ENCODE measurements around the gene C1orf159.
"Not testable (repeated sequence)": the region's sequence is repeated elsewhere in the genome, so short reads cannot be mapped to it uniquely, and the experiment has no call there.

The C1orf159 gene

GRCh38 chr1:1082239-1082775, 33.6 kb downstream of the C1orf159 start:
- DNase-seq (ENCODE audit: low read depth in 1 of 2, low spot score in 1 of 2), result no peak

GRCh38 chr1:1081311-1082238, 34.3 kb downstream of the C1orf159 start:
- DNase-seq (ENCODE audit: low read depth in 1 of 2, low spot score in 1 of 2), result no peak

DNA sequence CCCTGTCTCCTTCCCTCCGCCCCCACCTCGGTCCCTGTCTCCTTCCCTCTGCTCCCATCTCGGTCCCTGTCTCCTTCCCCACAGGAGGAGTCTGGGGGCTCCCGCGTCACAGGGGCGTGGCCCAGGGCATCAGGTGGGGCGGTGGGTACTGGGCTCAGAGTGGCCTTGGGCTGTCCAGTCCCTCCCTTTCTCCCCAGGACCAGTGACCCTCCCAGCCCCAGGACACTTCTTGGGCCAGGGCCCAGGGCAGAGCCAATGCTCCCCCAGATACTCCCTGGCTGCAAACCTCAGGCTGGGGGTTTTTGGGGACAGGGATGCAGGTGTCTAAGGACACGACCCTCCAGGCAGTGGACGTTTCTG, 35.0 kb downstream of the C1orf159 start:
- DNase-seq (ENCODE audit: low read depth in 1 of 2, low spot score in 1 of 2), result no peak

DNA sequence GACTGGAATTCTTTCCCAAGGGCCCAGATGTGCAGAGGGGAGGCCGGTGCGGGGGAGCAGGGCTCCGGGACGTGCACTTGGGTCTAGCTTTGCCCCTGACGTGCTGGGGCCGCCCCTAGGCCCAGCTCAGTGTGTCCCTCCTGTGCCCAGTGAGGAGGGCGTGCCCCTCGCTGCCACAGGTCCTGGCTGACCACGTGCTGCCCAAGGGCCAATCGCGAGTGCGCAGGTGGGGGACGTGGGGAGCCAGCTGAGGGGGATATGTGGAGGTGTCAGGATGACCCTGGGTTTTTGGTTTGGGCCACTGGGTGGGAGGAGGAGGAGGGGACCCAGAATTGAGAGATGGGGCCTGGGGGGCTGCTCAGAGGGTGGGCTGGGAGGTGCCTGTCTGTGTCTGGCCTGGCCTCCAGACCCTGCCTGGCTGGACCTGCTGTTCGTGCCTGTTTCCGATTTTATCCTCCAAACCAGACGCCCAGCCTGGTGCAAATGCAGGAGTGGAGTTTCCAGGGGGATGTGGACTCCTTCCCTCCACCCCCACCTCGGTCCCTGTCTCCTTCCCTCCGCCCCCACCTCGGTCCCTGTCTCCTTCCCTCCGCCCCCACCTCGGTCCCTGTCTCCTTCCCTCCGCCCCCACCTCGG, 35.6 kb downstream of the C1orf159 start:
- DNase-seq (ENCODE audit: low read depth in 1 of 2, low spot score in 1 of 2), result no peak

DNA sequence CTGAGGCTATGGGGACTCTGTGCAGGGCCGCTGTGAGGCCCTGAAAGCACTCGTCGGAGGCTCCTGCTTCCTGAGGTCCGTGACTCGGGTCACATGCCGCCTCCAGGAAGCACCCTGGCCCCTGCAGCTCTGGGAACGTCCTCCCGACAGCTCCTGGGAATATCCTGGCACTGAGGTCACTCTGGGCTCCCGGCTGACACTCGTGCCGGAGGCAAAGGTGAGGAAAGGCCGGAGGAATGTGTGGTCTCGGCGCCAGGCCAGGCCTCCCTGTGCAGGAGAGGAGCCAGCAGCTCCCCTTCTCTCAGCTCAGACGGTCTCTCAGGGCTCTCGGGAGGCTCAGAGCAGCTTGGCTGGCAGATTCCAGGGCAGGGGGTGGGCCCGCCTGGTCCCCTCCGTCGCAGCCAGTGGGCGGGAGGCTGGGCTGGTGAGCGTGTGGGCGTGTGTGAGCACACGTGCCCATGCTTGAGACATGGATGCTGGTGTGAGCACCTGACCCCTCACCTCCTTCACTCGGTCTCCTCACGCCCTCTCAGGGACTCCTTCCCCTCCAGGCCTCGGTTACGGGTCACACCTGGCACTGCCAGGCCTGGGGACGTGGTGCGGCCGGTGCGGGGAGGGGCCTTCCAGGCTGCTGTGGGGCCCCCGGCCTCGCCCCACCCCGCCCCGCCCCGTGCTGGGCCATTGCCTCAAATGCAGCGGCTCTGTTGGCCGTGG, 36.3 kb downstream of the C1orf159 start:
- no peak for DNase-seq (ENCODE audit: low read depth in 1 of 2, low spot score in 1 of 2)

- not testable (repeated sequence) for DNase-seq (ENCODE audit: low read depth in 1 of 2, low spot score in 1 of 2)
These were observed 38.5 kb downstream of the C1orf159 start for GRCh38 chr1:1077396-1077795.

DNA sequence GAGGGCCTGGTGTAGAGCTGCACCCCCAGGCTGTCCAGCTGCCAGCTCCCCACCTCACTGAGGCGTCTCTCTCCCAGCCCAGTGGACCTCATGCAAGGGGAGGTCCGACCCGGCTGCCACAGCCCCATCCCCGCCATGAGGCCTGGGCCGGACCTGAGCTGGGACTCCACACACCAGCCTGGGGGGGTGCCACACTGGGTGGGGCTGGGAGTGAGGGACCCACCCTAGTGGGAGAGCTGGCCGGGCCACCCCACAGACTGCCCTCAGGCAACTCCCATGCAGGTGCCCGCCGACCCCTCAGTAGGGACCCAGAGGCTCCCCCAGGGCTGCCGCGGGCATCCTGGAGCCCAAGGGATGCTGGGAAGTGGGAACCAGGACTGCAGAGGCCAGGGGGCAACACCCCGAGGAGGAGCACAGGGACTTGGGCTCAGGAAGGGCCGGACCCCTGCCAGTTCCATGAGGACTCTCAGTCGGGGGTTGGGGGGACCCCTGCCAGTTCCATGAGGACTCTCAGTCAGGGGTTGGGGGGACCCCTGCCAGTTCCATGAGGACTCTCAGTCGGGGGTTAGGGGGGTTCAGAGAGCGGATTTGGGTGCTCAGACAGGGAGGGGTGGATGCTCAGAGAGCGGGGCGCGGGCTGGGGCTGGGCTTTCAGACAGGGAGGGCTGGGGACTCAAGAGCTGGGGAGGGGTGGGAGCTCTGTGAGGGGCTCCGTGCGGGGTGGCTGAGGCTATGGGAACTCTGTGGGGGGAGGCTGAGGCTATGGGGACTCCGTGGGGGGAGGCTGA, 40.5 kb downstream of the C1orf159 start:
- no peak for DNase-seq (ENCODE audit: low read depth in 1 of 2, low spot score in 1 of 2)

- DNase-seq (ENCODE audit: low read depth in 1 of 2, low spot score in 1 of 2), result no peak
These were observed 41.2 kb downstream of the C1orf159 start for GRCh38 chr1:1074631-1075147.

DNA sequence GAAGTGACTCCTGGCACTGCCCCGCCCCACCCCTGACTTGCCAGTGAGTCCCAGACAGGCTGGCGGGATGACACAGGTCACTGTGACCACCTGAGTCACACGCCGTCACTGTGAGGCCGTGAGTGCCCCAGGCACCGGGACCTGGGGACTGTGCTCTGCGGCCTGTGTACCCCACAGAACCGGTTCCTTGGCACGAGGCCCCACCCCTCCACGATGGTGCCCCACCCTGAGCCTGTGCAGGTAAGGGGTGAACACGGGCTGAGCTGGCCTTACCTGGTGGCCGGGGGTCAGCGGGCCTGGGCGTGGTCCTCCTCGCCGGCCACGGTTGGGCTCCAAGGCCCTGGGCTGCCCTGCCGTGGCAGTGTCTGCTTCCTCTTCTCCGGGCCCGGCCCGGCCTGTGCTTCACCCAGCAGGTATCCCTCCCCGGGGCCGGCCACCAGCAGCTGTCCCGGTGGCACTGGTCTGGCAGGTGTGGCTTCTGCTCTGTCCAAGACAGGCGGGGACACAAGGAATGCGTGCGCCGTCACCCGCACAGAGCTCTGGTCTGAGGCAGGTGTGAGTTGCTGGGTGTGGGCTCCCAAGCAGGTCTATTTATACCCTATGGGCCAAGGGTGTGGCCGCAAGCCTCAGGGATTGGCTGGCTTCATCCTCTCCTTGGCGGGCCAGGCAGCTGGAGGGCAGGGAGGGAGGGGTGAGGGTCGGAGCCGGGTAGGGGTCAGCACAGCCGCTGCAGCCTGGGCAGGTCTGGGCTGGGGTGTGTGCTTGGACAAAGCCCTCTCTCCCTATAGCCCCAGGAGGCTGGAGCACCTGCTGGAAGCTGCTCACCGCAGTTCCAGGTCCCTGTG, 41.9 kb downstream of the C1orf159 start, which contains the start of gene RNF223:
Gene RNF223, minus strand, starts transcription at position 564 of the 845 bp plus-strand sequence. CDS start 1,740 bp downstream, outside the sequence.
- no peak for DNase-seq (ENCODE audit: low read depth in 1 of 2, low spot score in 1 of 2)

DNA sequence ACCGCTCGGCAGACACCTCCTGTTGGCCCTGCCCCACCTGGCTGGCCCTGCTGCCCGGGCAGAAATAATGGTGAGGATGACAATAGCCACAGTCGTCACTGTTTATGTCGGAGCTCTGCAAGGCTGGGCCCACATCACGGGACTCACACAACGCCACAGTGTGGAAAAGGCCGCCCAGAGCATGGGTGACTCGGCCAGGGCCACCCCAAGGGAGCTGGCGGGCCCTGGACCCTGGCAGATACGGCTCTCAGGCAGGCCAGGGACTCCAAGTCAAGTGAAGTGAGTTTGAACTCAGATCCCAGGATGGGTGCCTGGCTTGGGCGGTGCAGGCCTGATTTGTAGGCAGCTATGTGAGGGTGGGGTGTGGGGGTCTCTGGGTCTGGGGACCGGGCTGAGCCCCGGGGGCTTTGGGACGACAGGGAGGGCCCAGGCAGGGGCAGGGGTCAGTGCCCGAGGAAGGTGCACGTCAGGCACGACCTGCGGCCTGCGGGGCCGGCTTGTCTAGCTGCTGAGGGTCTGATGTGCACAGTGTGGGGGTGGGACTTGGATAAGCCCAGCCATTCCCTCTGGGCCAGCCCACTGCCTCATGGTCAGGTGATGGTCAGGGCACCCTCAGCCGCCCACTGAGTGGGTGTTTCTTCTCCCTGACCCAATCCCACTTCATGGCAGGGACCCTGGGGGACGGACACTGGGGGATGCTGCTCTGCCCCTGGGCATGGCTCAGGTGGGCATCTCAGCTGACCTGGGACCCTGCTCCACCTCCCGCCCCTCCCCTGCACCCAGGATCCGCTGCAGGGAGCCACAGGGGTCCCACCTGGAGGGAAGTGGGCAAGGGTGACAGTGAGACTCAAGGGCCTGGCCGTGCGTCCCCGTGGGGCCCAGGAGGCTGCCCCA, 42.8 kb downstream of the C1orf159 start:
- DNase-seq (ENCODE audit: low read depth in 1 of 2, low spot score in 1 of 2), result no peak

GRCh38 chr1:1072299-1072848, 43.5 kb downstream of the C1orf159 start:
- no peak for DNase-seq (ENCODE audit: low read depth in 1 of 2, low spot score in 1 of 2)

- no peak for DNase-seq (ENCODE audit: low read depth in 1 of 2, low spot score in 1 of 2)
These were observed 44.2 kb downstream of the C1orf159 start for GRCh38 chr1:1071486-1072298.

DNA sequence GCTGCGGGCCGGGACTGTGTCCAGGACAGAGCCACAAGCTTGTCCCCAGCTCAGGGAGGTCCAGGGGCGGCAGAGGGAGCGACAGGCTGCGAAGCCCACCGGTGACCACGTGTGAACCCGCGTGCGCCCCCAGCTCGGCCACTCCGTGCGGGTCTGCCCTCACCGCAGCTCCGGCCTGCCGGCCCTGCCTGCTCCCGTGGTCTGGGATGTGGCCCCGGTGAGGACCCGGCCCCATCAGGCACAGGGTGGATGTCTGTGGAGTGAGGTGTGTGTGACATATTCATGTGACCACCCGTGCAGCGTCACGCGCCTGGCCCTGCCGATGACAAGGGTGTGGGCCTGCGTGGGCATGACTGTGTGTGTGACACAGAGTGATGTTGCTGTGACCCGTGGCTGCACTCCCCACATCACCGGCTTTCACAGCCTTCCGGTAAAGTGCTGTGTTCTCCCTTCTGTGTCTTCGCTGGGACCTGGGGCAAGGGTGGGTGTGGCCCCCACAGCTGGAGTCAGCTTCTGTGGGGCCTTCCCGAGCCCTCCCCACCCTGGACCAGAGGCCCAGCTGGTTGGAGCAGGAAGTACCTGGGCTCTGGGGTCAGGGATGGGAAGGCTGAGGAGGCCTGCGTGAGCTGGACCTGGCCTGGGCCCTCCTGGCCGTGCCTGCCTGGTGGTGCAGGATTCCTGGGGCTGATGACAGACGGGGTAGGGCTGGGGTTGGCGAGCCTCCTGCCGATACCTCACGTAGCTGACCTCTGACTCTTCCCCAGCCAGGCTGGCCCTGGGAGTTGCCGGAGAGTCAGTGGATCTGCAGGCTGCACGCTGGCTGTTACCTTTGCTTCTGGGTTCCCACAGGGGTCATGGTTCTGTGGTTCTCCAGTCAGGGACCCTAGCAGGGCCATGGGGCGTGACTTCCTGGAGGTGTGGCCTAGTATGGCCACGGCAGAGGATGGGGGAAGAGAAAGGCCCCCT, 45.9 kb downstream of the C1orf159 start:
- no peak for DNase-seq (ENCODE audit: low read depth in 1 of 2, low spot score in 1 of 2)

- peak; percentile 81 to 86 for DNase-seq (ENCODE audit: low read depth in 1 of 2, low spot score in 1 of 2)
These were observed 46.7 kb downstream of the C1orf159 start for GRCh38 chr1:1069056-1069710.

GRCh38 chr1:1068517-1069055, 47.3 kb downstream of the C1orf159 start:
- no peak for DNase-seq (ENCODE audit: low read depth in 1 of 2, low spot score in 1 of 2)

All from activated CD4-positive, alpha-beta T cell treated with anti-CD3 and anti-CD28 coated beads, Interleukin-2, amount 50 U/mL, for 24 hours (primary cell).